ENCODE measurements around the gene BHMT.

DNA sequence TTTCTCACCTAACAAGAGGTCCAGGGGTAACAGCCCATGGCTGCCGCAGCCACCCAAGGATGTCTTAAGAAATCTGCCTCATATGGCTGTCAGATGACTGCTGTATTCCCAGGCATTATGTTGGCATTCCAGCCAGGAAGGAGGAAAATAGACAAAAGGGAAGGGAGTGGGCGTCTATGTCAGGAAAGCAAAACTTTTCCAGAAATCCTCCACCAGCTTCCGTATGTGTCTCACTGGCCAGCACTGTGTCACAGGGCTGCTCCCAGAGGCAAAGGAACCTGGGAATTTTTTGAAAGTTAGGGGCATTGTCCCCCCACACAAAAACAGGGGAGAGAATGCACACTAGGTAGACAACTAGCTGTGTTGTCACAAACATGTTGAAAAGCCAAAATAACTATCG, 34.8 kb upstream of the BHMT start:
- TF ChIP-seq EZH2phosphoT487 (IDR thresholded peaks at IDR 0.05; ENCODE audit: low read depth, severe bottlenecking, unreplicated experiment) = no peak
- TF ChIP-seq, protein P1, sequence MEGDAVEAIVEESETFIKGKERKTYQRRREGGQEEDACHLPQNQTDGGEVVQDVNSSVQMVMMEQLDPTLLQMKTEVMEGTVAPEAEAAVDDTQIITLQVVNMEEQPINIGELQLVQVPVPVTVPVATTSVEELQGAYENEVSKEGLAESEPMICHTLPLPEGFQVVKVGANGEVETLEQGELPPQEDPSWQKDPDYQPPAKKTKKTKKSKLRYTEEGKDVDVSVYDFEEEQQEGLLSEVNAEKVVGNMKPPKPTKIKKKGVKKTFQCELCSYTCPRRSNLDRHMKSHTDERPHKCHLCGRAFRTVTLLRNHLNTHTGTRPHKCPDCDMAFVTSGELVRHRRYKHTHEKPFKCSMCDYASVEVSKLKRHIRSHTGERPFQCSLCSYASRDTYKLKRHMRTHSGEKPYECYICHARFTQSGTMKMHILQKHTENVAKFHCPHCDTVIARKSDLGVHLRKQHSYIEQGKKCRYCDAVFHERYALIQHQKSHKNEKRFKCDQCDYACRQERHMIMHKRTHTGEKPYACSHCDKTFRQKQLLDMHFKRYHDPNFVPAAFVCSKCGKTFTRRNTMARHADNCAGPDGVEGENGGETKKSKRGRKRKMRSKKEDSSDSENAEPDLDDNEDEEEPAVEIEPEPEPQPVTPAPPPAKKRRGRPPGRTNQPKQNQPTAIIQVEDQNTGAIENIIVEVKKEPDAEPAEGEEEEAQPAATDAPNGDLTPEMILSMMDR (IDR thresholded peaks at IDR 0.05; ENCODE audit: poor library complexity) = no peak
- TF ChIP-seq EZH2 (IDR thresholded peaks at IDR 0.05; ENCODE audit: borderline replicate concordance) = no peak

All from hepatocyte (in vitro differentiated cells).